ENCODE data around the gene RLIM. TPM values are rescaled to one million over a fixed set of nuclear protein-coding genes. Genes with fewer than 3 reads are reported as not detected.
A peak's percentile ranks its signal among the peaks of the same experiment; 100 is the strongest.

Gene RLIM
- total and polyA plus RNA-seq, 9 donors = 9.9 to 44.5 (median 33.4) TPM

GRCh38 chrX:74536832-74537371, 77.5 kb downstream of the RLIM start:
- H3K27ac ChIP-seq = peak overlapping the region; percentile 79 to 85
- H3K27me3 ChIP-seq = no peaks in the 10 kb centered on the region
- intact Hi-C loops (cut with DNase I) = loop anchor here in 2 of 4 donors (2.0 to 10.0 kb wide), 2 partner anchors 112 to 116 kb away; partner anchors contain the start of gene SLC16A2 (in 2 of the 2)
- WGBS, 3 donors = 26 to 39% (median 32%) methylated on average over 23 to 26 of the region's 26 CpGs
- no peaks in the 10 kb centered on the region for H3K36me3 ChIP-seq
- peak; percentile 52 to 65 (median 62) for DNase-seq
- no peaks in the 10 kb centered on the region for H3K9me3 ChIP-seq
- H3K4me3 ChIP-seq = peak overlapping the region; percentile 37
- H3K4me1 ChIP-seq (ENCODE audit: insufficient read depth) = no peaks in the 10 kb centered on the region
- TF ChIP-seq, protein P1, sequence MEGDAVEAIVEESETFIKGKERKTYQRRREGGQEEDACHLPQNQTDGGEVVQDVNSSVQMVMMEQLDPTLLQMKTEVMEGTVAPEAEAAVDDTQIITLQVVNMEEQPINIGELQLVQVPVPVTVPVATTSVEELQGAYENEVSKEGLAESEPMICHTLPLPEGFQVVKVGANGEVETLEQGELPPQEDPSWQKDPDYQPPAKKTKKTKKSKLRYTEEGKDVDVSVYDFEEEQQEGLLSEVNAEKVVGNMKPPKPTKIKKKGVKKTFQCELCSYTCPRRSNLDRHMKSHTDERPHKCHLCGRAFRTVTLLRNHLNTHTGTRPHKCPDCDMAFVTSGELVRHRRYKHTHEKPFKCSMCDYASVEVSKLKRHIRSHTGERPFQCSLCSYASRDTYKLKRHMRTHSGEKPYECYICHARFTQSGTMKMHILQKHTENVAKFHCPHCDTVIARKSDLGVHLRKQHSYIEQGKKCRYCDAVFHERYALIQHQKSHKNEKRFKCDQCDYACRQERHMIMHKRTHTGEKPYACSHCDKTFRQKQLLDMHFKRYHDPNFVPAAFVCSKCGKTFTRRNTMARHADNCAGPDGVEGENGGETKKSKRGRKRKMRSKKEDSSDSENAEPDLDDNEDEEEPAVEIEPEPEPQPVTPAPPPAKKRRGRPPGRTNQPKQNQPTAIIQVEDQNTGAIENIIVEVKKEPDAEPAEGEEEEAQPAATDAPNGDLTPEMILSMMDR (IDR thresholded peaks at IDR 0.05) = peak in 1 of 3 donors; percentile 9
- TF ChIP-seq POLR2A (IDR thresholded peaks at IDR 0.05) = no peak

DNA sequence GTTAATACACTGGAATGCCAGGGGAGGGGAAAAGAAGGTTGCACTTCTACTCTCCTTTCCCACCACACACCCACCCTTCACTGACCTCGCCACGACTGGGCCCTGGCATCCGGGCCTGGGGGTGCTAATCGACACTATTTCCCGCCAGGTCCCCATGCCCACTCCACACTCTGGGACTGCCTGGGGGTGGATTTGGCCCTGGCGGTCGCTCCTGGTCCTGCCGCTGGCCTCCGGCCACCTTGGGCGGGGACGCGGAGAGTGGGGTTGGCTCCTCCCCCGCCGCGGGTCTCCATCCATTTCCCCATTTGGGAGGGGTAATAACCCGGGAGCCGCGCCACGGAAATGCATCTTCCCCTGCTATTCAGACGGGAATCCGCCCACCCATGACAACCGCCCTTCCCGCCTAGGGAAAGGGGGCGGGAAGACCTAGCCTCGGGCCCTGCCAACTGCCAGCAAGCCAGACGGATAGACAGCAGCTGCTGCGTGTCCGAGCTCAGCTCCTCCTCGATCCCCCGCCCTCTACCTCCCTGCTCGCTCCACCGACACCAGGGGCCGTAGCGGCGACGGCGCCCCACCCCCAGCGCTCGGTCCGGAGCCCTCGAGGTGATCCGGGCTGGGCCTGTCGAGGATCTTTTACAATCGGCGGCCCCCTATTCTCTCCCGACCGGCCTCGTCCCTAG, 78.1 kb downstream of the RLIM start:
- intact Hi-C loops (cut with DNase I) = loop anchor here in 2 of 4 donors (2.0 to 10.0 kb wide), 2 partner anchors 111 to 115 kb away; partner anchors contain the start of gene SLC16A2 (in 2 of the 2)
- Histone ChIP-seq H3K4me3 (peak overlapping the region; percentile 37), H3K36me3 (no peaks in the 10 kb centered on the region), H3K9me3 (no peaks in the 10 kb centered on the region), H3K27me3 (no peaks in the 10 kb centered on the region), H3K27ac (peak overlapping the region; percentile 79 to 85), H3K4me1 (ENCODE audit: insufficient read depth) (no peaks in the 10 kb centered on the region)
- TF ChIP-seq, protein P1 (IDR thresholded peaks at IDR 0.05) = peak in 2 of 3 donors; percentile 48 to 51
- TF ChIP-seq EP300 (IDR thresholded peaks at IDR 0.05) (no peak), POLR2A (IDR thresholded peaks at IDR 0.05) (peak; percentile 56)
- DNase-seq = peak; percentile 89 to 92 (median 90)
- 27 to 43% (median 32%) methylated on average over 45 to 48 of the region's 48 CpGs for WGBS, 3 donors

DNA sequence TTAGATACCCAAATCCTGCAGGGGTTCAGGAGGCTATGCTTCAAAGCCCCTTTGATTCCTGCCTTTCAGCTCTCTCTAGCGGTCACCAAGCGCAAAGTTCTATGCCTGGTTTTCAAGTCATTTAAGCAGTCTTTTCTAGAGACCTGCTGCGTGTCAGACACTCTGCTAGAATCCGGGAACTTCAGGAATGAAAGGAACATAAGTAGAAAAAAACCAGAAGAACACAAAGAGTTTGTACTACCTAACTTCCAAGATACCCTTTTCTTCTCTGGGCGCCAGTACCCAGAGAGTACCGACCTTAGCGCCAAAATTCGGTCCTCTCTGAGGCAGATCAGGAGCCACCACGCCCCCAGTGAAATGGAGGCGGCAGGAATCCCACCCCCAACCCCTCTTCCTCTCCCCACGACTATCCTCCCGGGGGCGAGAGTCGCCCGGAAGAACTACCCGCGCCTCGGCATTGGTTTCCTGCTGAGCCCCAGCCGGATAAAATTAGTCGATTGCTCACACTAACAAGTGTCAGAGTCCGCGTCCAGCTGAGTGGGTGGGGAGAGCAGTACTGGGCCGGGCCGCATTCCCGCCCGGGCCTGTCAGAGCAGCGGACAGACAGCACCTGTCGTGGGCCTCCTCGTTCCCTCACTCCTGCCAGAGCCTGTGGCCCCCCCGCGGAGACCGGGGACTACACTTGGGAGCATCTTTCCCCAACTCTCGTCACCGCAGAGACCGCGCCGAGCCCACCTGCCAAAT, 78.8 kb downstream of the RLIM start:
- peak overlapping the region; percentile 37 for H3K4me3 ChIP-seq
- WGBS, 3 donors = 26 to 38% (median 28%) methylated on average over 37 of the region's 37 CpGs
- intact Hi-C loops (cut with DNase I) = loop anchor here in 2 of 4 donors (2.0 to 10.0 kb wide), 2 partner anchors 111 to 115 kb away; partner anchors contain the start of gene SLC16A2 (in 2 of the 2)
- no peaks in the 10 kb centered on the region for H3K4me1 ChIP-seq (ENCODE audit: insufficient read depth)
- peak; percentile 83 to 87 (median 84) for DNase-seq
- H3K27ac ChIP-seq = peak overlapping the region; percentile 79 to 85
- H3K27me3 ChIP-seq = no peaks in the 10 kb centered on the region
- no peaks in the 10 kb centered on the region for H3K36me3 ChIP-seq
- TF ChIP-seq, protein P1 (IDR thresholded peaks at IDR 0.05) = peak in 2 of 3 donors; percentile 7 to 29
- TF ChIP-seq POLR2A (IDR thresholded peaks at IDR 0.05) (no peak), EP300 (IDR thresholded peaks at IDR 0.05) (no peak)
- no peaks in the 10 kb centered on the region for H3K9me3 ChIP-seq

Other genes with a start within 250 kb of the RLIM start
- 10 to 100 TPM in 5 of 7 donors, 1 to 10 TPM in 2; 8.1 to 41.4 (median 24.1) TPM for gene SLC16A2, start 193.1 kb downstream of the RLIM start, total RNA-seq
- gene SLC16A2, start 193.1 kb downstream of the RLIM start, polyA plus RNA-seq = 10 to 100 TPM; 16.3 to 37.1 TPM